Endometrial microvascular endothelial cells (primary cell): ENCODE data around the gene TEX22. TPM values are rescaled to one million over a fixed set of nuclear protein-coding genes. Genes with fewer than 3 reads are reported as not detected.

Experiments
- in situ Hi-C: cut with HindIII; loops from 2 replicates; pipeline ENCODE4 v1.10.0; 2017; ENCODE audit warnings: low sequenced_read_pairs, low pct_unique_long_range_greater_than_20kb; ENCODE audit errors: inconsistent ontology term
- total RNA-seq: library from RNA; depleted of rRNA; stranded (reverse); fragments of >200 nt; gene quantifications from one replicate; pipeline ENCODE4 v1.2.3, GENCODE V29; 2015; ENCODE audit errors: inconsistent ontology term

The TEX22 gene
- total RNA-seq, 1 donor from 2014 or later: not detected

DNA sequence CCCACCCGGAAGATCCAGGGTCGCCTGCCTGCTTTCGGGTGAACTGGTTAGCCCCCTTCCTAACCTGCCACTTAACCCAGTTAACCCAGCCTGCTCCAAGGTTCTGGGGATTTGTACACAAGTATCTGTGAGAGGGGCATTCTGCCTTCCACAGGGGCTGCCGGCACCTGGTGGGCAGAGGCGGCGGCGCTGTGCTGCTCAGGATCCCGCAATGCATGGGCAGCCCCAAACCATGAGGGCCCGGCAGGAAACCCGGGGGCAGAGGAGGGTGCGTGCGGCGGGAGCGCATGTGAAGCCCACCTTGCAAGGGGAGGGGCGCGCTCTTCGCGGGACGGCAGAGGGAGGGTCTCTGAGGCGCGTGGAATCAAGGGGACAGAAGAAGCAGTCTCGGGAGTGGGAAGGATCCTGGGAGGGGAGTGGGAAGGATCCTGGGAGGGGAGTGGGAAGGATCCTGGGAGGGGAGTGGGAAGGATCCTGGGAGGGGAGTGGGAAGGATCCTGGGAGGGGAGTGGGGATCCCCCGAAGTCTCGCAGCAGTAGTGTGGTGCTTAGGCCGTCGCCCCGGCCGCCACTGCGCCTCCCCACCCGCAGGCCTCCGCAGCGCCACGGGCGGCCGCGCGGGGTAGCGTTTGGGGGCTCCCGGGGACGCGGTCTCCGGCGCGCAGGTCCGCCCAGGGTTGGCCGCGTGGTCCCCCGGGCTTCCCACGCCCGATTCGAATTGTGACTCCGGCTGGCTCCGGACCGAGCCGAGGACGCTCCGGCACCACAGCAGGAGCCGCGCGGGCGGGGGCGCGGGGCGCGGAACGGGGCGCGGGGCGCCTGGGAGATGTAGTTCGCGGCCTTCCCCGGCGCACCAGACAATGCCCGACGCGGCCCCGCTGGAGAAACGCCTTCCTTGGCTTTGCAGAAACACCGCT is 16.4 kb downstream of the TEX22 start:
- in situ Hi-C loops: no loop called here

DNA sequence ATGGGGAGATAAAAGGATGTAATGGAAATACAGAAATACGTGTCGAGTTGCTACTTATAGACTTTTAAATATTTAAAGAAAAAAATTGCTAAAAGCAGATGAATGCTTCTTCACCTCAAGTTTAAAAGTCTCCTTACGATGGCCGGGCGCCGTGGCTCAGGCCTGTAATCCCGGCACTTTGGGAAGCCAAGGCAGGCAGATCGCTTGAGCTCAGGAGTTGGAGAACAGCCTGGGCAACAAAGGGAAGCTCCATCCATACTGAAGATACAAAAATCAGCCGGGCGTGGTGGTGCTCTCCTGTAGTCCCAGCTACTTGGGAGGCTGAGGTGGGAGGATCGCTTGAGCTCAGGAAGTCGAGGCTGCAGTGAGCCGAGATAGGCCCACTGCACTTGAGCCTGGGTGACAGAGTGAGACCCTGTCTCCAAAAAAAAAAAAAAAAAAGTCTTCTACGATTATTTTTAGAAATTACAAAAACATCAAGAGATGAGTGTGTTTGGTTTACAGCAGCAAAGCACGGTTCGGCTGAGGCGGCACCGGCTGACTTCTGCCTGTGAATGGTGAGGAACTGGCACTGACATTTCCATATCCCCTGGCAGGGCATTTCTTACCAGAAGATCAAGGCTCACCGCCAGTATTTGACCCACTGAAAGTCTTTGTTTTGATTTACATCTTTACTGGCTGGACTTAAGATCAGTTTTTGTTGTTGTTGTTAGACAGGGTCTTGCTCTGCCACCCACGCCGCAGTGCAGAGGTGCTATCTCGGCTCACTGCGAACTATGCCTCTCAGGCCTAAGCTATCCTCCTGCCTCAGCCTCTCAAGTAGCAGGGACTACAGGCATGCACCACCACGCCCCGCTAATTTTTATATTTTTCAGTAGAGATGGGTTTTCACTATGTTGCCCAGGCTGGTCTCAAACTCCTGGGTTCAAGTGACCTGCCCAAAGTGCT is 17.4 kb downstream of the TEX22 start:
- in situ Hi-C loops: no loop called here

DNA sequence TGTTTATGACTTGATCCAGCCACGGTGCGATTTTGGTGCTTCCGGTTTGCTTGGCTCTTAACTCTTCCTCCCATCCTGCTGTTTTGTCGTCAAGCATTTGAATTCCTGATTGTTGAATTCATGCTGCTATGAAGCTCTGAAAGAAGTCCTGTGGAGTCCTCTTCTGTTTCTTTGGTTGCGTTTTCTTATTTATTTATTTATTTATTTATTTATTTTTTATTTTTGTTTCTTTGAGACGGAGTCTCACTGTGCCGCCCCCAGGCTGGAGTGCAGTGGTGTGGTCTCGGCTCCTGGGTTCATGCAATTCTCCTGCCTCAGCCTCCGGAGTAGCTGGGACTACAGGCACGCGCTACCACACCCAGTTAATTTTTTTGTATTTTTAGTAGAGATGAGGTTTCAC is 18.3 kb downstream of the TEX22 start:
- in situ Hi-C loops: no loop called here

DNA sequence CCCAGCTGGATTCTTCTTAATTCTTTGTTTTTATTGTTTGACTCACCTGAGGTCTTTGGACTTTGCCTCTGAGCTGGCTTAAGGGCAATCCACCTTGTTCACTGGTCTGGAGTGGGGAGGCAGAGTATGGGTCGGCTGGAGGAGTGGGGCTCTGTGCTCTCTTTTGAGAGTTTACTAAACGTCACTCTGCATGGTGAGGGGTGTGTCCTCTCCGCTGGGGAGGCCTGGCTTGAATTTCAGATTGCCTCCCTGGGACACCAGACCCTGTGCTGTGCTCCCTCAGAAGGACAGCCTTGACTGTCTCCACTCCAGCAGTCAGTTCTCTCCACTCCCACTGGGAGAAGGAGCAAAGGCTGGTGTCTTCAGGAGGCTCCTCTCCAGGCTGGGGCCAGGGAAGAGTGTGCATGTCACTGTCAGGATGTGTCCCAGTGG is 19.4 kb downstream of the TEX22 start:
- in situ Hi-C loops: no loop called here

DNA sequence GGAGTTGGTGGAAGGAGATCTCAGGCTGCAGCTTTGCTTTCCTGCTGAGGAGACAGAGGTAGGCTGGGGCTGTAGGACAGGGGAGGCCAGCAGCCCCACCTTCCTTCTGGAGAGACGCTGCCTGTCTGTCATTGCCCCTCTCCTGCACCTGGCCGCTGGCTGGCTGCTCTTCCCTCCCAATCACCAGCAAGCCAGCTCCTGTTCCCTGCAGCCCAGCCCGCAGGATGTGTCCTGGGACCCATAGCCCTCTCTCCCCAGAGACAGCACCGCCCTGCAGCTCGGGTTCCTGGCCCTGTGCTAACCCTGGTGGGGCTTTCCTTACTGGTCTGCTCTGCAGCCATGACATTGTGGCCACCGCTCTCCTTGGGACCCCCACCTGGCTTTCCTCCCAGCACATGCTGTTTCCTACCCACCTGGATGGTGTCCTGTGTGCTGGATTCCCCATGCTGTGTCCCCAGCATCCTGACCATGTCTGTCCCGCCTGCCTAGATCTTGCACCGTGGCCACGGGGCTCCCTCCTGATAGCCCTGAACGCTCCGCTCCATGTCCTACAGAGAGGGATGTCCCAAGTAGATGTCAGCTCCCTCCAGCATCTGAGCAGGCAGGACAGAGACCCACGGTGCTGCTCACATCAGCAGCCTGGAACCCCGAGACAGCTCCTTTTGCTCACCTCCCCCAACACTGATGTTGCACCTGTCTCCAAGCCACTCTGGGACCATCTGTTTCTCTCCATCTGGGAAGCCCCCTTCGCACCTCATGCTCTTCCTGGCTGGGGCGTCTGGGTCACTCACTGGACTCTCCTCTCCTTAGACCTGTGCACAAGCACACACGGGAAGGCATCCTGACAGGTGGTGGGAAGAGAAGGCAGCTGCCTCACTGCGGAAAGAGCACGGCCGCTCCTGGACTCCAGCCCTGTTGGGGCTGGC is 20.2 kb downstream of the TEX22 start:
- in situ Hi-C loops: no loop called here

DNA sequence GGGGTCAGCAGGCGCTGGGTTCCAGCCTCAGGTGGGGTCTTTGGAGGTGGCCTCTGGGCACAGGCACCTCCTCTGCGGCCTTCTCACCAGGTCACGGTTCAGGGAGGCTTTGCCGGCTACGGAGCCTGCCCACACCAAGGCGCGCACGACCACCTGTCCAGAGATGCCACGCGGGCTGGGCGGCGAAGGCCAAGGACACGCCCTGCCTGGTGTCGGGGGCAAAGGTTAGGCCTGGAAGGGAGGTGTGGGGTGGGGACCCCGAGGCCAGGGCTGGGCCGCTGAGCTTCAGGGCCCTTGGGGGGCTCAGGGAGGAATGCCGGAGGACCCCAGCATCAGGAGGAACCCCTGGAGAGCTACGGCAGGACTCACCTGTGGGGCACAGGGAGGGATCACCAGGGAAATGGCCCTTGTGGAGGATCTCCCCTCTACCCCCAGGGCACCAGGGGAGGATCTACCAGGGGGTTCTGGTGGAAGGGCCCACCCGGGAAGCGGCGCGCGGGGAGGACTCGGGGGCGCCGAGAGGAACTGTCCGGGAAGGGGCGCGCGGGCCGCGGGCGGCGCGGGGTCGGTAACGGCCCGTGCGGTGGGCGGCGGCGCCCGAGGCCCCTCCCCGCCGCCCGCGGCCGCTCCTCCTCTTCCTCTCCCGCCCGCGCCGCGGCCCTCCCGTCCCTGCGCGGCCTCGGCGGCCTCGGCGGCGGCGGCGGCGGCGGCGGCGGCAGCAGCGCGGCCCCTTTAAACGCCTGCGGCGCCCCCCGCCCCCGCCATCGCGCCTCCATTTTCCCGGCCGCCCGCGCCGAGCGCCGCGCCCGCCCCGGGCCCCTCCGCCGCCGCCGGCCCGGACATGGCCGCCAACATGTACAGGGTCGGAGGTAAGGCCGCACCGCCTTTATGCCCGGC is 21.1 kb downstream of the TEX22 start, which contains the start of gene MTA1:
TSS of gene MTA1 (plus strand) at position 633 of the 897 bp plus-strand sequence. CDS start at position 842, 209 bp downstream.
- in situ Hi-C loops: no loop called here

DNA sequence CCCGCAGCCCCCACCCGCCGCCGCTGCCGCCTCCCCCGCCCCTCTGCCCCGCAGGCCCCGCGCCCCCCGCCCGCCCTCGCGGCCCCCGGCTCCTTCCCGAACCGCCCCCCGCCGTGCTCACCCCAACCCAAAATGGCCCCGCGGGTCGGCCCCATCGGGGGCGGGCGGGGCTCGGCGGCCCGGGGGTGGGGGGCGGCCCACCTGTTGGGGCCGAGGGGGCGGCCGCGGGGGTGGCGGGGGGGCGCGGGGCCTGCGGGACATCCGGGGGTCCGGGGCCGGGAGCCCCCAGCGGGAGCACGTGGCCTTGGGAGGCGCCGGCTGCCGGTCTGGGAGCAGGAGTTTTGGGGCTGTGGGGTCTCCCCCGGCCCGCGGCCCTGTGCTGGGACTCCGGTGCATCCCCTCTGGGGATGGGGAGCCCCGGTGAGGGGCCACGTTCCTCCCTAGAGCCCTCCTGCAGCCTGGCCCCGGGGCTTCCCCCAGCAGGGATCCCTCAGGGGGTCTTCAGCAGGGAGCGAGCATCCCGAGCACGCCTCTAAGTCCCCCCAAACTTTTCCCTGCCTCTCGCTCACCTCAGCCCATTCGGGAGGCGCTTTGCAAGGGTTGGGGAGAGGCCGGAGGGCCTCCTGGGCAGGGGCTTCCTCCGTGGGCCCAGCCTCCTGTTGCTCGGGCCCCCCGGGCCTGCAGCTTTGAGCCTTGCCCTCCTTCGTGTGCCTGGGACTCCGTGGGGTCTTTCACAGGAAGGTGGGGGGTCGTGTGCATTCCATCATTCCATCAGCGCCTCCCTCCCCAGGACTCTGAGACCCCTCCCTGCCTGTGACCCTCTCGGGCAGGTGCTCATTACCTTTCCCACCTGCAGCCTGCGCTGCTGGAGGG is 22.0 kb downstream of the TEX22 start:
- in situ Hi-C loops: no loop called here

DNA sequence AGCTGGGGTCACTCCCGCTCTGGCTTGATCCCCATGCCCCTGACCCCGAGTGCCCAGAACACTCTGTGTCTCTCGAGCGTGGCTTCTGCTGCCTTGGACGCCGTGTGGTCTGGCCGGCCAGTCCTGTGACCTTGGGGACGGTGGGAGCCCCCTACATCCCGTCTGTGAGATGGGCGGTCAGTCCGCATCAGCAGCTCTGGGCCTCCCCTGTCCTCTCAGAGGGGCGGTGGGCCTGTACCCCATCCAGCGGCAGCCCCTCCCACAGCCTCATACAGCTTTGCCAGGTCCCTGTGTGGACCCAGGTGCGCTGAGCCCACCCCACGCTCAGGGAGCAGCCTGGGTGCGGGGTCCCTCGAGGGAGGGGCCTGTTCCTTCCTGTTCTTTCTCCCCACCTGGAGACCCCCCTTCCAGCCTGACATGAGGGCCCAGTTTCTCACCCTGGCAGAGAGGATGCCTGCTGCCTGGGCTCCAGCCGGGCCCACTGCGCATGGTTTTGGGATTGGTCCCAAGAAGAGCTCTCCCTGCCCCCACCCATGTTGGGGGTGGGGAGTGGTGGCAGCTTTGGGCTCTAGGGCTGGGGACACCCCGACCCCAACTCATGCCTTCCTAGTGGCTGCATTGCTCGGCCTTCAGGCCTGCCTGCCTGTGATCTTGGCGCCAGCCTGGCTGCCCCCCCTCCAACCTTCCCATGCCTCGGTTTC is 22.8 kb downstream of the TEX22 start:
- in situ Hi-C loops: no loop called here

DNA sequence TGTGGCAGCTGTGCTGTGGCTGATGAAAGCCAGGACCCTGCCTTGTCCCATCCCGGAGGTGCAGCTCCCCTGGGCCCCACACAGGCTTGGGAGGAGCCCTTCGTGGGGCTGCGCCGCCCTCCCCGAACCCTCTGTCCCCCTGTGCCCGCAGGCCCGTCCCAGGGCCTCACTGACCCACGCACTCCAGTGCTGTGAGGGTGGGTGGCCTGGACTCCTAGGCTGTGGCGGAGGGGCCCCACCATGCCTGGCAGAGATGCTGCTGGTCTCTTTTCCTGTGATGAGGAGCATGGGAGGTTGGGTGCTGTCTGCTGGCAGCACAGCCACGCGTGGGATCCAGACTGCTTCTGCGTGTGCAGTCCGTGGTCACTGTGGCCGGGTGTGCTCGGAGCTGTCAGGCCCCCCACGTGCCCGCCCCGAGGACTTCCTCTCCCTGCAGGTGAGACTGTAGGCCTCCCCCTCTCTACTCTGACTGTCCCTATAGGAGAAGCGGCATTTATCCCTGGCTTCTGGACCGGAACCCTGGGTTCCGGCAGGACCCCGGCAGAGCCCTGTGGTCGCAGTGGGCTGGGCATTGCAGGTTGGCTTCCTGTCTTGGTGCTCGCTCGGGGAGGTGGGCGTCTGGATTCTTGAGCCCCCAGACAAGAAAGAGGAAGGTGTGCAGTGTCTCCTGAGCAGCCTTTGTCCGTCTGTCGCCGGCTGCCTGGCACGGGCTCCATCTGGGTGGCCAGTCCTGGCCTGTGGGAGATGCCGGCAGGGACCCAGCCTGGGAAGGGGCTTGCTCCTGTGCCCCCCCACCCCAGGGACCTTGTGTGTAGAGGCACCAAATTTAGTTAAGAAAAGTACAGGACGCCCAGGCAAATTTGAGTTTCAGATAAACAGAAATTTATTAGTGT is 23.6 kb downstream of the TEX22 start:
- in situ Hi-C loops: no loop called here

DNA sequence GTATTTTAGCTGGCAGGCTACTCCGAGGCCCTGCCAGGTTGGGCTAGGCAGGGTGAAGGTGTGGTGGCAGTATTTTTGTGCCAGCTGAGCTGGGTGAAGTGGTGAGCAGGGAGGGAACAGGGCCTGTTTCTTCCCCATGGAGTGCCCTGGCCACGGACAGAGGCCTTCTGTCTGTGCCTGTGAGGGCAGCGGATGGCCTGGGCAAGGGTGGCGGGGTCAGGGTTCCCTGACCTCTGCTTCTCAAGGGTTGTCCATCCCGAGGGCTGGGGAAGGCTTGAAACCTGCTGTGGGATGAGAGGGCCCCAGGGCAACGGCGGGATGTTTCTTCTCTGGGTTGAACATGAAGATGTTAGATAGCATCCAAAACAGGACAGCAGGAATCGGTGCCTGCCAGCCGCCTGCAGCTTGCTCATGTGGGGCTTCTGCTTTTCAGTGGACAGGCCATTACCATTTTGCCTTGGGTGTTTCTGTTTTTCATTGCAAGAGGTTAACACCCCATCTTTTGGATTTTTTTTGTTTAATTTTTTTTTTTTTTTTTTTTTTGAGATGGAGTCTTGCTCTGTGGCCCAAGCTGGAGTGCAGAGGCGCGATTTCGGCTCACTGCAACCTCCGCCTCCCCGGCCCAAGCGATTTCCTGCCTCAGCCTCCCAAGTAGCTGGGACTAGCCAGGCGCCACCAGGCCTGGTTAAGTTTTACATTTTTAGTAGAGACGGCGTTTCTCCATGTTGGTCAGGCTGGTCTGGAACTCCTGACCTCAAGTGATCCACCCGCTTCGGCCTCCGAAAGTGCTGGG is 24.6 kb downstream of the TEX22 start:
- in situ Hi-C loops: no loop called here

DNA sequence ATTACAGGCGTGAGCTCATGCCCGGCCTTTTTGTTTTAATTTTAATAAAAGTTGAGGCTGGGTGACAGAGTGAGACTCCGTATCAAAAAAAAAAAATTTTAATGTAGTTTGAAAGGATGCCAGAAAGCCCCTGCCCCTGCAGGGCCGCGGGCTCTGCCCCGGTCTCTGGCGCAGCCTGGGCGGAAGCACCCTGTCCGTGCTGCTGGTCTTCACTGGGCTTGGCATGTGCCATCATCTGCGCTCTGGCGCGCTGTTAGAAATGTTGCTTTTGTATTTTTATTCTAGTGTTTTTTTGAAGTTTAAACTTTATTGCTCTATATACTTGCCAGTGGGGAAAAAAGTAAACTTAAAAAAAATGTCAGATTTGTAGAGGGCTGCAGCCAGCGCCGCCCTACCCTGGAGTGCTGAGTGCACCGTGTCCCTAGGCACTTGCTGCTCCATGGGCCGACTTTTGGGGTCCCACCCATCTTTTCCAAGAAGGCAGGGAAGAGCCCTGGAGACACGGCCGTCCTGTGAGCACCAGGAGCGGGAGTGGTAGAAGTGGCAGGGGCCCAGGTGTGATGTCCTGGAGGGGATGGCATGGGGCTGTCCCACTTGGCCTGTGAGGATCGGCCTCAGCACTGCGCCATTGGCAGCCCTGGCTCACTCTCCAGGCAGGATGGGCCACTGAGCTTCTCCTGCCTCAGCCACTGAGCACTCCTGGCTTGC is 25.3 kb downstream of the TEX22 start:
- in situ Hi-C loops: no loop called here

DNA sequence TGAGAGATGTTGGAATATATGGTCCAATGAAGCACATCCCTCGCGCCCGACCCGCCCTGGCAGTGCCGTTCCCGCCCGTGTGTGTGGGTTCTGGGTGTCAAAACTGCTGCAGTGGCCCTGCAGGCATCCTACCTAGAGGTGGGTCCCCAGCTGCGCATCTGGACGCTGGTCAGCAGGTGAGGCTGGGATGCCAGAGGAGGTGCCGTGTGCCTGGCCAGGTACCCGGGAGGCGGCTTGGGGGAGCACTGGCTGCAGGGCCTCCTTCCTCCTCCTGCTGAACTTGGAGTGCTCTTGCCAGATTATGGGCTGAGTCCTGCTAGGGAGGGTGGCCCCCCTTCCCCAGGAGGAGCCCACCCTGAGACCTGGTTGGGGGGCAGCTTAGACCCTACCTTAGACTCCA is 26.5 kb downstream of the TEX22 start:
- in situ Hi-C loops: no loop called here

DNA sequence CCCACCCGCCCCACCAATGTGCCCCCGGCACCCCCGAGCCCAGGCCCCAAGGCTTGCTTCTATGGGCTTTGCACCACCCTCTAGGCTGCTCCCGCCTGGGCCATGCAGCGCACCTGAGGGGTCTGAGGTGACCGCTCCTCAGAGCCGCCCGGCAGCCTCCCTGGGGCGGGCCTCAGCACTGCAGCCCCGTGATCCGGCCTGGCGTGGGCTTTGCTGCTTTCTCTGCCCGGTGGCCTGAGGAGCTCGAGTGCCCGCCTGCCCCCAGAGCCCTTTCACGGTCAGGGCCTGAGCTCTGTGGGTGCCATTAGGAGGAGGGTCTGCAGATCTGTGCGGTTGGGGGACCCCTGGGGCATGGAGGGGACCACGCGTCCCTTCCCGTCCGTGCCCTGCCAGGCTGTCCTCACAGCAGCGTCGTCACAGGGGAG is 27.5 kb downstream of the TEX22 start:
- in situ Hi-C loops: no loop called here
